K562 (cell line): ENCODE measurements around the gene MCCD1. TPM values are rescaled to one million over a fixed set of nuclear protein-coding genes. Genes with fewer than 3 reads are reported as not detected.

Experiments
- ARNT ChIP-seq, 2 experiments: fragments of 450-650 bp; IDR thresholded peaks; 2 replicates each; pipeline ENCODE4 v1.6.1; 2016; ENCODE audit warnings: mild to moderate bottlenecking in 1 of 2
- CHD2 ChIP-seq: IDR thresholded peaks from 2 replicates; pipeline ENCODE4 v1.6.1; 2011; ENCODE audit warnings: low read depth, low read length
- E2F1 ChIP-seq: sonication (generic); formaldehyde crosslinking; IDR thresholded peaks from 2 replicates; pipeline ENCODE4 v1.8.1; 2023; ENCODE audit warnings: mild to moderate bottlenecking, missing genetic modification reagents, moderate library complexity
- GTF2B ChIP-seq: IDR thresholded peaks from 2 replicates; pipeline ENCODE4 v1.6.1; 2011; ENCODE audit not compliant: insufficient read length; ENCODE audit errors: extremely low read depth
- HMG20B ChIP-seq: fragments of 250-450 bp; sonication (Bioruptor Pico); IDR thresholded peaks from 2 replicates; pipeline ENCODE4 v1.5.0; 2021; ENCODE audit warnings: mild to moderate bottlenecking
- KLF13 ChIP-seq: fragments of 450-650 bp; IDR thresholded peaks from 2 replicates; pipeline ENCODE4 v1.6.1; 2016; ENCODE audit warnings: missing genetic modification characterization, low read depth, mild to moderate bottlenecking, missing compliant biosample characterization, moderate library complexity, borderline replicate concordance
- MGA ChIP-seq: fragments of 450-650 bp; IDR thresholded peaks from 2 replicates; pipeline ENCODE4 v1.6.1; 2016; ENCODE audit warnings: mild to moderate bottlenecking, moderate library complexity
- RAD21 ChIP-seq, 2 experiments: fragments of 250-450 bp in 1 of 2; fragments of 450-650 bp in 1 of 2; sonication (Bioruptor Pico) in 1 of 2; formaldehyde crosslinking in 1 of 2; IDR thresholded peaks in 1 of 2; conservative IDR thresholded peaks in 1 of 2; 2 replicates each; pipeline versions ENCODE4 v1.4.0 to v1.8.0; 2020 to 2022; ENCODE audit warnings: mild to moderate bottlenecking in 2 of 2, moderate library complexity in 1 of 2
- SIN3B ChIP-seq: fragments of 450-650 bp; IDR thresholded peaks from 2 replicates; pipeline ENCODE4 v1.6.1; 2017; ENCODE audit warnings: low read depth, mild to moderate bottlenecking, moderate library complexity
- SMARCC2 ChIP-seq: fragments of 450-650 bp; IDR thresholded peaks from 2 replicates; pipeline ENCODE4 v1.6.1; 2017; ENCODE audit warnings: antibody characterized with exemption, moderate library complexity, mild to moderate bottlenecking, low read depth
- ZBTB33 ChIP-seq: sonication (generic); formaldehyde crosslinking; IDR thresholded peaks from 2 replicates; pipeline ENCODE4 v1.8.1; 2023; ENCODE audit warnings: mild to moderate bottlenecking, missing genetic modification reagents
- ZNF707 ChIP-seq: fragments of 250-450 bp; sonication (Bioruptor Pico); conservative IDR thresholded peaks from 2 replicates; pipeline ENCODE4 v1.8.0; 2022; ENCODE audit warnings: inconsistent platforms, mild to moderate bottlenecking, moderate library complexity
- ZNF764 ChIP-seq: fragments of 250-450 bp; sonication (Bioruptor Pico); IDR thresholded peaks from 2 replicates; pipeline ENCODE4 v1.4.0; 2020; ENCODE audit warnings: low read depth, mild to moderate bottlenecking, moderate library complexity
- polyA plus RNA-seq, 8 experiments: library from polyadenylated mRNA; depleted of rRNA in 4 of 8; stranded (reverse) in 5 of 8; unstranded in 3 of 8; fragments of >200 nt; fragmentation: Nextera tagmentation in 2 of 8; fragmentation: Illumina TruSeq in 1 of 8; extraction: Ambion mirVana in 2 of 8; extraction: Trizol in 1 of 8; gene quantifications; 2 replicates each; pipeline versions ENCODE4 v1.2.1 to v1.2.3, GENCODE V29; 2011 to 2014; ENCODE audit warnings: inconsistent platforms in 1 of 8, missing spikeins in 1 of 8
- total RNA-seq, 7 experiments: library from RNA; depleted of rRNA in 6 of 7; stranded (reverse); fragments of >200 nt in 6 of 7; fragmentation: Illumina TruSeq in 2 of 7; extraction: Trizol in 2 of 7; gene quantifications; 2 replicates each; pipeline versions ENCODE4 v1.2.1 to v1.2.3, GENCODE V29; 2011 to 2021; ENCODE audit warnings: low replicate concordance in 1 of 7

The MCCD1 gene
- total and polyA plus RNA-seq, 9 of the 15 experiments (the other 6 are each of a cell fraction or from before 2014, with no cell fraction given): not detected

GRCh38 chr6:31525553-31525931, 3.2 kb upstream of the MCCD1 start (continued):
- TF ChIP-seq E2F1 (CRISPR knock-in tag) (no peak), KLF13 (tag) (no peak), ZNF707 (CRISPR knock-in tag) (no peak), ZBTB33 (CRISPR knock-in tag) (0 out of 2 replicates have a peak, but pooled peaks have one; percentile 14), ARNT (IDR thresholded peaks at IDR 0.05) (no peak), GTF2B (no peak), SMARCC2 (peak; percentile 68; the same call in 1 of the 2 replicates), CHD2 (no peak), MGA (no peak), HMG20B (no peak), ZNF764 (CRISPR knock-in tag) (no peak), SIN3B (no peak), RAD21 (CRISPR knock-in tag; conservative IDR thresholded peaks at IDR 0.05 in 1 of 2, IDR thresholded peaks at IDR 0.05 in 1 of 2) (no peak)
